GM21723 (cell line): ENCODE measurements around the gene CAPNS2.
"Not testable (repeated sequence)": the region's sequence is repeated elsewhere in the genome, so short reads cannot be mapped to it uniquely, and the experiment has no call there.

Source experiments
- ATAC-seq: cut with Tn5 transposase; IDR thresholded peaks from one replicate; pipeline ENCODE4 v1.9.1; 2021; ENCODE audit warnings: mild to moderate bottlenecking, moderate library complexity; ENCODE audit not compliant: unreplicated experiment

The CAPNS2 gene

GRCh38 chr16:55567382-55567781, 898 bp downstream of the CAPNS2 start:
- ATAC-seq, result no peak

GRCh38 chr16:55568207-55568606, 1.7 kb downstream of the CAPNS2 start:
- no peak for ATAC-seq

GRCh38 chr16:55569025-55569424, 2.5 kb downstream of the CAPNS2 start:
- ATAC-seq, result no peak

- ATAC-seq, result no peak
Observed at GRCh38 chr16:55570159-55570558, 3.7 kb downstream of the CAPNS2 start.

- ATAC-seq, result no peak
Observed at GRCh38 chr16:55571191-55571897, 4.9 kb downstream of the CAPNS2 start.

- ATAC-seq, result no peak
Observed at GRCh38 chr16:55572439-55572838, 6.0 kb downstream of the CAPNS2 start.

GRCh38 chr16:55574811-55575210, 8.3 kb downstream of the CAPNS2 start:
- no peak for ATAC-seq

- ATAC-seq, result no peak
Observed at GRCh38 chr16:55575496-55575895, 9.0 kb downstream of the CAPNS2 start.

GRCh38 chr16:55576384-55576783, 9.9 kb downstream of the CAPNS2 start:
- ATAC-seq, result no peak

- ATAC-seq, result no peak
Observed at GRCh38 chr16:55577887-55578286, 11.4 kb downstream of the CAPNS2 start.

- ATAC-seq, result no peak
Observed at GRCh38 chr16:55585631-55586030, 19.1 kb downstream of the CAPNS2 start.

GRCh38 chr16:55588799-55589198, 22.3 kb downstream of the CAPNS2 start:
- ATAC-seq, result no peak

GRCh38 chr16:55592306-55592705, 25.8 kb downstream of the CAPNS2 start:
- no peak for ATAC-seq

GRCh38 chr16:55597928-55598327, 31.4 kb downstream of the CAPNS2 start:
- no peak for ATAC-seq

GRCh38 chr16:55605754-55606336, 39.4 kb downstream of the CAPNS2 start:
- no peak for ATAC-seq

GRCh38 chr16:55613613-55614335, 47.3 kb downstream of the CAPNS2 start:
- ATAC-seq, result no peak

GRCh38 chr16:55615071-55615470, 48.6 kb downstream of the CAPNS2 start:
- ATAC-seq, result no peak

- ATAC-seq, result not testable (repeated sequence)
Observed at GRCh38 chr16:55615670-55616069, 49.2 kb downstream of the CAPNS2 start.
